Kidney (tissue), 14 donors: ENCODE measurements around the gene IHH. TPM values are rescaled to one million over a fixed set of nuclear protein-coding genes. Genes with fewer than 3 reads are reported as not detected.

Experiments
- DNase-seq, 5 donors: peaks; one replicate each; pipeline ENCODE4 v3.0.0-alpha.2; 2013 to 2020
- FAIRE-seq: peaks from 2 replicates; lab custom pipeline; 2012; peaks lifted over from hg19 to GRCh38; lab: Jason Lieb, UNC
- H3K27ac ChIP-seq, 2 donors: one replicate each; pipeline ENCODE4 v1.7.0; 2013; ENCODE audit warnings: low read depth in 2 of 2, low read length in 2 of 2, inconsistent platforms in 1 of 2
- H3K27me3 ChIP-seq: one replicate; pipeline ENCODE4 v1.7.1; 2013; ENCODE audit warnings: low read length, inconsistent platforms; ENCODE audit not compliant: control insufficient read depth, insufficient read depth
- H3K36me3 ChIP-seq, 3 donors: one replicate each; pipeline versions ENCODE4 v1.7.0 to v1.7.1; 2013; ENCODE audit warnings: low read length in 3 of 3, control low read depth in 1 of 3, inconsistent platforms in 1 of 3; ENCODE audit not compliant: insufficient read depth in 3 of 3, control insufficient read depth in 2 of 3
- H3K4me1 ChIP-seq, 3 donors: one replicate each; pipeline versions ENCODE4 v1.7.0 to v1.7.1; 2013; ENCODE audit warnings: low read length in 3 of 3, inconsistent platforms in 1 of 3, low read depth in 1 of 3; ENCODE audit not compliant: control insufficient read depth in 2 of 3, insufficient read depth in 2 of 3
- H3K4me3 ChIP-seq, 3 donors: one replicate each; pipeline versions ENCODE4 v1.7.0 to v1.8.1; 2013; ENCODE audit warnings: low read length in 3 of 3, control low read depth in 1 of 3, inconsistent platforms in 1 of 3
- H3K9ac ChIP-seq, 3 donors: one replicate each; pipeline versions ENCODE4 v1.7.0 to v1.7.1; 2013; ENCODE audit warnings: low read length in 3 of 3, control low read depth in 1 of 3, inconsistent platforms in 1 of 3
- H3K9me3 ChIP-seq, 3 donors: one replicate each; pipeline versions ENCODE4 v1.7.0 to v1.7.1; 2013; ENCODE audit warnings: low read length in 3 of 3, control low read depth in 1 of 3, inconsistent platforms in 1 of 3; ENCODE audit not compliant: control insufficient read depth in 2 of 3, insufficient read depth in 1 of 3
- intact Hi-C: fragments of 100-400 bp; cut with DNase I; formaldehyde crosslinking; loops from one replicate; pipeline ENCODE4 v1.11.1; 2022
- polyA plus RNA-seq: library from polyadenylated mRNA; stranded (reverse); fragments of 350-450 nt; fragmentation: Illumina TruSeq; extraction: RNeasy Lipid Tissue Mini Kit (QIAGEN cat#74804); gene quantifications from one replicate; pipeline ENCODE4 v1.2.3, GENCODE V29; 2014; ENCODE audit warnings: low read depth, low replicate concordance; ENCODE audit not compliant: insufficient read depth
- total RNA-seq: library from RNA; stranded (reverse); fragmentation: NEBNext Ultra II Directional; extraction: Animal tissue kit (Norgen Biotek cat#: 25700); gene quantifications from one replicate; pipeline ENCODE4 v1.2.1, GENCODE V29; 2021
- TF ChIP-seq, protein P1 (sequence below): IDR thresholded peaks from 3 replicates; pipeline ENCODE4 v1.5.1; 2012; ENCODE audit warnings: mild to moderate bottlenecking, moderate library complexity, borderline replicate concordance; ENCODE audit not compliant: insufficient read depth; ENCODE audit errors: extremely low read depth
- donor health status: control.
- donor health status: control.
- donor health status: control.
- donor health status: control.
- donor health status: control.
- donor health status: DM: yes; HTN: yes; CAD: no.
- donor health status: Normal renal cell carcinoma (clear cell type).

The IHH gene
- total and polyA plus RNA-seq, 2 donors from 2014 or later = 0.88 to 3.1 TPM

GRCh38 chr2:219029829-219030165 is 30.9 kb downstream of the IHH start:
- H3K4me1 ChIP-seq = no peaks in the 10 kb centered on the region
- DNase-seq (peak; percentile 81 to 89 (median 84)), FAIRE-seq (no peak)
- no peaks in the 10 kb centered on the region for H3K36me3 ChIP-seq
- H3K27ac ChIP-seq = no peak overlapping the region
- TF ChIP-seq, protein P1, sequence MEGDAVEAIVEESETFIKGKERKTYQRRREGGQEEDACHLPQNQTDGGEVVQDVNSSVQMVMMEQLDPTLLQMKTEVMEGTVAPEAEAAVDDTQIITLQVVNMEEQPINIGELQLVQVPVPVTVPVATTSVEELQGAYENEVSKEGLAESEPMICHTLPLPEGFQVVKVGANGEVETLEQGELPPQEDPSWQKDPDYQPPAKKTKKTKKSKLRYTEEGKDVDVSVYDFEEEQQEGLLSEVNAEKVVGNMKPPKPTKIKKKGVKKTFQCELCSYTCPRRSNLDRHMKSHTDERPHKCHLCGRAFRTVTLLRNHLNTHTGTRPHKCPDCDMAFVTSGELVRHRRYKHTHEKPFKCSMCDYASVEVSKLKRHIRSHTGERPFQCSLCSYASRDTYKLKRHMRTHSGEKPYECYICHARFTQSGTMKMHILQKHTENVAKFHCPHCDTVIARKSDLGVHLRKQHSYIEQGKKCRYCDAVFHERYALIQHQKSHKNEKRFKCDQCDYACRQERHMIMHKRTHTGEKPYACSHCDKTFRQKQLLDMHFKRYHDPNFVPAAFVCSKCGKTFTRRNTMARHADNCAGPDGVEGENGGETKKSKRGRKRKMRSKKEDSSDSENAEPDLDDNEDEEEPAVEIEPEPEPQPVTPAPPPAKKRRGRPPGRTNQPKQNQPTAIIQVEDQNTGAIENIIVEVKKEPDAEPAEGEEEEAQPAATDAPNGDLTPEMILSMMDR = peak; percentile 93
- H3K9ac ChIP-seq = no peak overlapping the region
- H3K27me3 ChIP-seq = no peaks in the 10 kb centered on the region
- no peak overlapping the region for H3K4me3 ChIP-seq
- intact Hi-C loops = no loop called here
- no peaks in the 10 kb centered on the region for H3K9me3 ChIP-seq

DNA sequence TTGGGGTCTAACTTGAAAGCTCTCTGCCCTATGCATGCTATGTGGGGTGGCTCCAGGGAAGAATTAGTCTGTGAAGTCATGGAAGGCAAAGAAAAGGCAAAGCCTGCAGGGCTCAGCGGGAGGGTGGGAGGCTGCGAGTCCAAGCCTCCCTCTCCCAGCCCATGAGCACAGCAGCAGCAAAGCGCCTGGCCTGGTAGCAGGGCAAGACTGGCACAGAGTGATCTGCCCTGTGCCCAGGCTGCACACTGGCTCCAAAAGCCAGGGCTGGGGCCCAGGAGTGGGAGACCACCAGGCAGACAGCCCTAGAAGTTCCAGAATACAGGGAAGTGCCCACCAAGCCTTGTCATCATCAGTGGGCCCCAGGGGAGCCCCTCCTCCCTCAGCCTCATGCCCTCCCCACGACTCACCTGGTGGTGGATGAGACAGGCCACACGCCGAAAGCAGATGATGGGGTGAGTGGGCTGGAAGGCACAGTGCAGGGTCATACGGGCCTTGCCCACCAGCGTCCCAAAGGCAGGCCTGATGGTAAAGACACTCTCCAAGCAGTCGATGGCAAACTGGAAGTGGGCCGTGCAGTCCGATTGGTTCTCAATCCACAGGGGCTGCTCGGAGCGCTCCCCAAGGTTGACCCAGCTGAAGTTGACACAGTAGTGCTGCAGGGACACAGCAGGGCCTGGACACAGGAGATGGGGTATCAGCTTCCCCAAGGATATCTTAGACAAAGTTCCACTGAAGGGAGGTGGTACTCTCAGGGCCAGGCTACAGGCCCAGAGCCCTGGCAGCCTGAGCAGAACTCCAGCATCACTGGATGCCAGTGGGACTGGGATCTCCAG is 31.5 kb downstream of the IHH start:
- H3K27me3 ChIP-seq = no peaks in the 10 kb centered on the region
- TF ChIP-seq, protein P1 = no peak
- no peaks in the 10 kb centered on the region for H3K36me3 ChIP-seq
- DNase-seq (peak in 1 of 5 donors; percentile 51), FAIRE-seq (no peak)
- no peak overlapping the region for H3K27ac ChIP-seq
- intact Hi-C loops = no loop called here
- H3K4me3 ChIP-seq = no peak overlapping the region
- no peak overlapping the region for H3K9ac ChIP-seq
- no peaks in the 10 kb centered on the region for H3K4me1 ChIP-seq
- H3K9me3 ChIP-seq = no peaks in the 10 kb centered on the region

- FAIRE-seq (no peak), DNase-seq (peak in 1 of 5 donors; percentile 68)
- Histone ChIP-seq H3K27ac (no peak overlapping the region), H3K9me3 (no peaks in the 10 kb centered on the region), H3K4me1 (no peaks in the 10 kb centered on the region), H3K4me3 (no peak overlapping the region), H3K9ac (no peak overlapping the region), H3K36me3 (no peaks in the 10 kb centered on the region), H3K27me3 (no peaks in the 10 kb centered on the region)
- TF ChIP-seq, protein P1 = no peak
- intact Hi-C loops = no loop called here
Measured at GRCh38 chr2:219028141-219028540, 32.6 kb downstream of the IHH start.
